ENCODE results near the gene NOPCHAP1.

The NOPCHAP1 gene

DNA sequence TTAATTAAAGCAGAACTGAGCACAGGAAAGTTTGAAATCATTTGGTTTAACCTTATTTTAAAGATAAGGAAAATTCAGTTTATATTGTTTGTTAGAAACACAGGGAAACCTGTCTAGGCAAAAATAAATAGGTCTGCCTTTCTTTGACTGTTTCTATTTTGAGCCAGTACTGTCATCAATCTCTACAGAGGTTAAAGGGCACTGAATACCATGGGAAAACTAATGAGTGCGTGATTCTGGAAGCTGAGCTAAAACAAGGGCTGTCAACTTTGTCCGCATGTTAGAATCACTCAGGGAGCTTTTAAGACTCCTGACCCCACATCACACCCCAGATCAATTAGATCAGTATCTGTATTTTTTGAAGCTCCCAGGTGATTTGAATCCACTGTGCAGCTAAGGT, 38.8 kb downstream of the NOPCHAP1 start:
- DNase-seq: no peak

DNA sequence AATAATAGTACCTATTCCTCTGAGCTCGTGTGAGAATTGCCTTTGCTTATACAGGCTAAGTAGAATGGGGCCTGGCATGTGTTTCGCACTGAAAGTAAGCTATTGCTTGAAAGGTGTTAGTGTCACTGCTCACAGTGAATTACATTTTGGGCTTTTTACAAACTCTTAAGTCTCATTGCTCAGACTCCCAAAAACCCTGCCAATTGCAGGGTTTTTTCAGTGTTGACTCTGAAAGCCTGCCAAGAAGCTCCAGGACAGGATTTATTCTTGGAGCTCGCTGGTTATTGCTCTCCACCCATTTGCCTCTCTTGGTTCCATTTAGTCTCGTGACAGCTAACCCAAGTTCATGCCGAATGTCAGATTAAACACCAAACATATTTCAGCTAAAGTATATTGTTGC, 39.8 kb downstream of the NOPCHAP1 start:
- no peak for DNase-seq

DNA sequence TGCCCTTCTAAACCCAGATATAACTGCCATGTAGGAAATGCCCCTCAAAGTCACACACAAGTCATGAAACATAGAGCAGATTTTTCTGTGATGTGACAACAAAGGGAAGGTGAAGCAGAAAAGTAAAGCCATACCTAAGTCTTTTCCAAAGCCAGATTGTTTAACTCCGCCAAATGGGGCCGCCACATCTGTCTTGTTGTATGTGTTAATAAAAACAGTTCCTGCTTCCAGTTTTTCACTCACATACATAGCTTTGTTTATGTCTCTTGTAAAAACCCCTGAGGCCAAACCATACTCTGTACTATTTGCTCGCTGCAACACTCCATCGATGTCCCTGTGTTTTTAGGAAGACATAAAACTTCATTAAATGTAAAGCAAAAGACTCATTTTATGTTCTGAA, 40.3 kb downstream of the NOPCHAP1 start:
- no peak for DNase-seq

DNA sequence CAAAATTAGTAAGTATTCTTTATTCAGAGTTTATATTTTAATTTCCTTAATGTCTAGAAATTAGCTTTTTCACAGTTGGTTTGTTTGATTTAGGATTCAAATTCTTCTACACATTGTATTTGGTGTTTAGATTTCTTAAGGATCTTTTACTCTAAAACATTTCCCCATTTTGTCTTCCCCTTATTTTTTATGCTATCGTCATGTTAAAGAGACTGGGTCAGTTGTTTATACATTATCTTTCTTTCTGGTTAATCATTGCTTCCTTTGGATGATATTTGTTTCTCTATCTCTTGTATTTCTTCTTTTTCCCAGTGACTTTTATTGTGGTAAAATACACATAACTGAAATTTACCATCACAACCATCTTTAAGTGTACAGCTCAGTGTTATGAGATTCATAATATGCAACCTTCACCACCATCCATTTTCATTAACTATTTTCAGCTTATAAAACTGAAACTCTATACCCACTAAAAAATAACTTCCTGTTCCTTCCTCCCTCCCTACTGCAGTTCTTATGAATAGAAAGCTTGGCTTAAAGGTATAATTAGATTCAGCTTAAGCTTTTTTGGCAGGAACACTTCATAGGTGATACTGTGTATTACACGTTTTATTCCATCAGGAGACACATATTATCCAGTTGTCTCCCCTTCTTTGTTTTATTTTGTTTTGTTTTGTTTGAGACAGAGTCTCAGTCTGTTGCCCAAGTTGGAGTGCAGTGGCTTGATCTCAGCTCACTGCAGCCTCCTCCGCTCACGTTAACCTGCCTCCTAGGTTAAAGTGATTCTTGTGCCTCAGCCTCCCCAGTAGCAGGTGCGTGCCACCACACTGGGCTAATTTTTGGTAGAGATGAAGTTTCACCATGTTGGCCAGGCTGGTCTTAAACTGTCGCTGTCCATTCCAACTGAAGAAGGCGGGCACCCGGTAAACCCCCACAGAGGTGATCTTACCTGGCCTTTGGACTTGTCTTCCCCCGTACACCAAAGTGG, 45.0 kb downstream of the NOPCHAP1 start:
- peak in 1 of 2 donors; percentile 50 for DNase-seq

DNA sequence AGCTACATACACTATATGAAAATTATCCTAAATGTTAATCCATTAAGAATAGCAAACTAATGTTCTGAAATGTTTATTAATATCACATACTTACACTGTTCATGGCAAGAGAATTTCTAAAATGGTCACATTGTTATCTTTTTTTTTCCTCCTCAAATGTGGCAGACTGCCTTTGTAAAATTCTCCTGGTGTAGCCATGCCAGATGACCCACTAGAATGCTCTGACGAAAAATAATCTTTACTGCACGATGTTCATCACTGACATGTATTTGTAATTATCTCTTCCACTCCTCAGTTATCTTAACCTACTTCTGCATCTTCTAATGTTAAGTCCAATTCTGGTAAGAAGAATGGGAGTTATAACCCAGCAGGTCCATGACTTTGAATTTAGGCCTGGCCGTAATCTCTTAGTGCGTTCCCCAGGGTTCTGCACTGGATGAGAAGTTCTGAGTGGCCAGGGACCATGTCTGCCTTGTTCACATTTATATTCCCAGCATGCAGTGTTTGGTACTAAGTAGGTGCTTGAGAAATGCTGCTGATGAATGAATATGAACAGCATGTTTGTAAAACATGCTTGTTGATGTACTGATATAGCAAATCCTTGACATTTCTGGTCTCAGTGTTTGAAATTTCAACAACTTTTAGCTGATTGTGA, 46.7 kb downstream of the NOPCHAP1 start:
- no peak for DNase-seq

DNA sequence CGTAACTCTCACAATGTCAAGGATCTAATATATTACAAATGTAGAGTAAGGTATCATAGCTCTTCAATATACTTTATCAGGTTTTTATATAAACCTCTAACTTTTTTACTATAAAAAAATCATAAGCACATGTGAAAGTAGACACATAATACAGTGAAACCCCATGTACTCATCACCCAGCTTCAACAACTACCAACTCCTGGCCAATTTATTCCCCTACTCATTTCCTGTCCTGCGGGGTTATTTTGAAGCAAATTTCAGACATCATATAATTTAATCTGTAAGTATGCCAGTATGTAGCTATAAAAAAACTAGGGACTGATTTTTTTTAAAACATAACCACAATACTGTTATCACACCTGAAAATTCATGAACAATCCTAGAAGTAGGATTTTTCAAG, 47.7 kb downstream of the NOPCHAP1 start:
- no peak for DNase-seq

Data from inflammatory macrophage (primary cell).